Measurements from ENCODE around the gene DNAJC30.
A peak's percentile ranks its signal among the peaks of the same experiment; 100 is the strongest.

Gene DNAJC30

DNA sequence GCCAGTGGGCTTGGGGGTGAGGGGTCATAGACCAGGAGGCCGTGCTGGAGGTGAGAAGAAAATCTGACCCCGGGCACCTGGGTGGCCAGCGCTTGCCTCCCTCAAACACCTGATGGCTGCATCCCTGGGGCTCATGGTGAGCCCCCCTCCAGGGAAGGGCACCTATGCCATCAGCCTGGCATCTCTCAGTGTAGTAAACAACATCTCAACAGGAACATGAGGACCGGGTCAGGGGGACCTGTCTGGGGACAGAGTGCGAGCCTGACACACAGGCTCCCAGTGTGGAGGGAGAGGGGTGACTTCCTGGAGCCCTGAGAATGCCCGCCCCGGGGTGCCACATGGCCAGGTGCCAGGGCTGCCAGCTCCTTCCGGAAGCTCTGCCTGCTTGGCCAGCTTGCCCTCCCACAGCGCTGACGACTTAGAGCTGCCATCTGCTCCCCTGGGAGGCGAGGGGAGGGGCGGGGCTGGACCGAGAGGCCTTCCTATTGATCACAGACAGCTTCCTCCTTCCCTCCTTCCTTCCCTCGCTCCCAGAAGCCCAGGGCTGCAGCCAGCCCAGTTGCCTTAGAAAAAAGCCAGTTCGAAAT is 23.9 kb upstream of the DNAJC30 start:
- no peak for DNase-seq

DNA sequence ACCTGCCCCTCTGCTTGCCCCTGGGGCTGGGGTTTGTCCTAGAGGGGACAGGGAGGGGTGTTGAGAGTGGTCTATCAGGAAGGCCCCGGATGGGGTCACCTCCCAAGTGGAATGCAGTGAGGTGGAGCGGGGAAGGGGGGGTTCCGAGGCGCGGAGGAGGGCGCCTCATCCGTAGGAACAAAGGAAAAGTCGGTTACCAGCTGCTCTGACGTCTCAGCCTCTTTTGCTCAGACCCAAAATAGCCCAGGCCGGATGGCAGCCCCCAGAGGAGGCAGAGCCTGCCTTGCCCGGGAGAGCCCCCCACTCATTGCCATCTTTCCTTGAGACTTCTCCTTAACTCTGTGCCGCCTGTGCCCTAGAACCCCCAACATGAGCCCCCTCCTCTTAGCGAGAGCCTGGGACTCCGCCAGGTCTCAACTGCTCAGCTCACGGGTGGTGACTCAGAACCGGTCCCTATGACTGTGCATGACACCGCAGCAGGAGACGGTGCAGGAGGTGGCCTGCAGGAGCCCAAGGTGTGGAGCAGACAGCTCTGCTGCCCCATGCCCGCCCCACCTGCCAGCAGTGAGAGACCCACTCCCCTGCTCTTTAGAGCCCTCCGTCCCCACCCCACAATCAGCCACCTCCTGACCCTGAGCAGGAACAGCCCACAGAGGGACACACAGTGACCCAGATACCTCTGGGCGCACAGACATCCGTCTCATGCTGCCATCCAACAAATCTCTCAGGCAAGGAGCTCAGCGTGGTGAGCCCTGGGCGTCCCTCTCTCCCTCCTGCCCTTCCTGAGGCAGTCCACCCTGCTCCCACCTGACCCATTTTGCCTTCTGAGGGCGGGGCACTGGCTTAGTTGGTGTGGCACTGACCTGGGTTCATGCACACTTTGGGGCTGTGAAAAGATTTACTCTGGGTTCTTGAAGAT is 23.1 kb upstream of the DNAJC30 start:
- DNase-seq: no peak

DNA sequence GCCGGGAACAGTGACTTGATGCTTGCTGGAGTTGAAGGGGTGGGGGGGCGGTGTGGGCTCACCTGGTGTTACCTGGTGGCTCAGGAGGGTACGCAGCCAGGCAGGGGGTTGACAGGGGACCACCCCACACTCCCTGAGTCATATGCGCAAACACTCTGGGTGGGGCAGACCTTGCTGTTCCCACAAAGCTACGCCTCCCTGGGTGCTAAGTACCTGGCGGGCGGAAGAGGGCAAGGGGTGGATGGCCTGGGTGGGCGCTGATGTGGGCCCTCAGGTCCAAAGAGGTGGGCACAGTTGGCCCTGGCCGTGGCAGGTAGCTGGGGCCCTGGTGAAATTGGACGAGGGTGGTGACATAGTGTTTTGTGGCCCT is 22.3 kb upstream of the DNAJC30 start:
- DNase-seq: no peak

DNA sequence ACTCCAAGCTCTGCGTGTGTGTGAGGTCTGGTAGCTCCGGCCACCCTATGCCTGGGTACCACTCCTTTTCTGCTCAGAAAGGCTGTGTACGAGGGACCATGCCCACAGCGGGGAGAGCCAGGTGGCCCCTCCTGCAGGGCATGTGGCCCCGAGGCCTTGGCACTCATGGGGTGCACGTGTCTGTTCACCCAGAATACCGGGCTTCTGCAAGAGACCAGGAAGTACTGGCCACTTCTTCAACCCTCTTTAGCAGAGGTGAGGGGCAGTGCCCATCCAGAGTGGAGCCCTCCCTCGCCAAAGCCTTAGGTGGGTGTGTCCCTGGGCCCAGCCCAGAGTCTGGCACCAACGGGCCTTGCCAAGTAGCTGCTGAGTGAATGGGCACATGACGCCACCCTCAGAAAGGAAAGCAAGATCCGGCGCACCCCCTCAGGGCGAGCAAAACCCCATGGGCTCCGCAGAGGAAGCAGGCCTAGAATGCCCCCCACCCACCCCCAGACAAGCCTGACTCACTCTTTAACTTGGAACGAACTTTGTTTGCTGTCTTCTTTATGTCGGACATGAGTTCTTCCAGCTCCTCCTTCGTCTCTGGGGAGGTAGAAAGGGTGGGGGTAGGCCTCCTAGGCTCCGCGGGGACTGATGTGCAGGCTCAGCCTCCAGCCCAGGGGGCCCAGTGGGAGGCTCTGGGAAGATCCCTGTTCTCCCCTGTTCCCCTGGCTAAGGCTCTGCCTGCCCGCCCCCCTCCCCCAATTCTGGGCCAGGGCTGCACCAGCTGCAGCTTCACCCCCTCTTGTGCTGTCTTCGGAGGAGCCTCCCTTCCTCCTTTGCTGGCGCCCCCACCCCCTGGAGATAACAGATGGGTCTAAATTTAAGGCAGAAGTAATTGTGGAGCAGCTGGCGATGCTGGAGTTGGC is 21.6 kb upstream of the DNAJC30 start:
- DNase-seq: no peak

DNA sequence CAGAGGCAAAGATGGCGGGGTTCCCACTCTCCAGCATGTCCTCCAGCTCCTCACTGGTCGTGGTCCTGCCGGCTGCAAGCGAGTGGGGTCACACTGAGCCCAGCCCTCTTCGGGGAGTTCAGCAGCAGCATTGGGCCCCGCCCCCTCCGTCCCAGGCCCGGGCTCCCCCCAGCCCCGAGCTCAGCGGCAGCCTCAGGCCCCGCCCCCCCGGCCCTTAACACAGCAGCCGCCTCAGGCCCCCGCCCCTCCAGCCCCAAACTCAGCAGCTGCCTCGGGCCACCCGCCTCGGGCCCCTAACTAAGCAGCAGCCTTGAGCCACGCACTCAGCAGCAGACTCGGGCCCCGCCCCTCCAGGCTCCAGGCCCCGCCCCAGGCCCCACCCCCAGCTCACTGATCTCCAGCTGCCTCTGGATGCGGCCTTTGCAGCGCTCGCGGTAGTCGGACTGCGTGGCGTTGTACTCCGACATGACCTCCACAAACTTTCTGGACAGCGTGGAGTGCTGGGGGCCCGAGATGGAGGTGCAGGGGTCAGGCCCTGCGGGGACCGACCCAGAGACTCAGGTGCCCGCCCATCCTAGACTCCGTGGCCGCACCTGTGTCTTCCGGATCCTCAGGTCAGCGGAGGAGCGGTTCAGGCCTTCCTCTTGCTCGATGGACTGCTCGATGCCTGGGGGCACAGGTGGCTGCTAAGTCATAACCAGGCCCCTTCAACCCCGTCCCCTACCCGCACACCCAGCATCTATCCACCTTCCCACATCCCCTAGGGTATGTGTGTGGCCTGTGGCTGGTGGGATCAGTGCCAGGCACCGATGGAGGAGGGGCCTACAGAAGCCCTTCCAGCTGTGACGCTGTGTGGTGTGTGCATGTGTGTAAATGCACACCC is 20.7 kb upstream of the DNAJC30 start:
- no peak for DNase-seq

DNA sequence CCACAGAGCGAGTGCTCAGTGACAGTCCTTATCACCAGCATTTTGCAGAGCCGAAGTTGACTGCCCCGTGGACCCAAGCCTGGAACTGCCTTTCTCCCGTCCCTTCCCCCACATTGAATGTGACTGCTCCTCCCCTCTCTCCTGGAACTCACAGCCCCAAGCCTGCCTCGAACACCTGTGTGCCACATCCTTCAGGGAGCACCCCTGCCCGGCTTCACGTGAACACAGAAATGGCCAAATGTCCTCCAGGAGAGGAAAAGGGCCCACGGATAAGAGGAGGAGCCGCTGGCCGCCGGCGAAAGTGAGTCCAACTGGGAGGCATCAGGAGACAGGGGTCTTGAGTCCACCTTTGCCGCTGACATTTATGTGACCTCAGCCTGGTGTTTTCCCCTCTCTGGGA is 20.0 kb upstream of the DNAJC30 start:
- no peak for DNase-seq

DNA sequence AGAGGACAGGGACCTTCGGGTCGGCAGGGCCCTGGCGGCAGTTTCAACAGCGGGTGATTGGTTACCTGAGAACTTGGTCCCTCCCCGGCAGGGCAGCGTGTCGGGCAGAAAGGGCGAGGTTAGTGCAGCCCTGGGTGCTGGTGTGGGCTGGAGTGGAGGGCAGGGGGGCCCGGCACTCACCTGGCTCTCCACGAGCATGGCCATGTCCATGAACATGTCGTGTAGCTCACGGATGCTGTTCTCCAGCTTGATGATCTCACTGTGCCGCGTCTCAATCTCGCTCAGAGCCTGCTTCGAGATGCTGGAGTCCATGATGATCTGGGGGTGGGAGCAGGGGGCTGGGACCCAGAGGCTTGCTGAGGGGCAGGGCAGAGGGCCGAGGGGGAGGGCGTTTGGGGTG is 19.4 kb upstream of the DNAJC30 start:
- no peak for DNase-seq

DNA sequence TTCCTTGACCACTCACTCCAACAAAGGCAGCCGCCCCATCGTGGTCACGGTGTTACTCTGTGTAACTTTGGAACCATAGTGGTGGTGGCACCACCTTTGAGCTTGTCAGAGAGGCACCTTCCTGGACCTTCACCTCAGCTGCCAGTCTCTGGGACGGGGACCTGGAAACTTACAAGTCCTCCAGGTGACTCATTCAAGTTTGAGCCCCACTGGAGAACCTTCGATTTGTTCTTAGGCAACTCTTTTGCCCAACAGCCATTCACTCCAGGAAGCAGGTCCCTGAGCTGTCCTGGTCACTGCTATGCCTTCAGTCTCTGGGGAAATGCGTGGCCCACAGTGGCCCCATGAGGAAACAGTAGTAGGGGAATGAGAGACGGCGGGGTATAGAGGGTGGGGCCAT is 19.0 kb upstream of the DNAJC30 start:
- DNase-seq: no peak

DNA sequence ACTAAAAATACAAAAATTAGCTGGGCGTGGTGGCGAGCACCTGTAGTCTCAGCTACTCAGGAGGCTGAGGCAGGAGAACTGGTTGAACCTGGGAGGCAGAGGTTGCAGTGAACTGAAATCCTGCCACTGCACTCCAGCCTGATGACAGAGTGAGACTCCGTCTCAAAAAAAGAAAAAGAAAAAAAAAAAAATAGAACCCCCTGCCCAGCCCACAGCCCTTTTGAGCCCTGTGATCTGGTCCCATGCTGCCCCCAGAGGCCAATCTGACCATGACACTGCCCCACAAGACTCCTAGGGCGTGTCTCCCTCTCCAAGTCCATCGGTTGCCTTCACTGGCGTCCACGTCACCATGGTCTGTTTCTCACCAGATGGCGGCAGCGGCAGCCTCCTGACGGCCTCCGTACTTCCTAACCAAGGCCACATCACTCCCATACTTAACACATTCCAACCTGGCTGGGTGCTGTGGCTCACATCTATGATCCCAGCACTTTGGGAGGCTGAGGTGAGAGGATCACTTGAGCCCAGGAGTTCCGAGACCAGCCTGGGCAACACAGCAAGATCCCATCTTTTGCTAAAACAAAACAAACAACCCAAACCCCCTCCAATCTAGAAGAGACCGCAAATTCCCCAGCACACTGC is 18.2 kb upstream of the DNAJC30 start:
- peak; percentile 33 for DNase-seq

DNA sequence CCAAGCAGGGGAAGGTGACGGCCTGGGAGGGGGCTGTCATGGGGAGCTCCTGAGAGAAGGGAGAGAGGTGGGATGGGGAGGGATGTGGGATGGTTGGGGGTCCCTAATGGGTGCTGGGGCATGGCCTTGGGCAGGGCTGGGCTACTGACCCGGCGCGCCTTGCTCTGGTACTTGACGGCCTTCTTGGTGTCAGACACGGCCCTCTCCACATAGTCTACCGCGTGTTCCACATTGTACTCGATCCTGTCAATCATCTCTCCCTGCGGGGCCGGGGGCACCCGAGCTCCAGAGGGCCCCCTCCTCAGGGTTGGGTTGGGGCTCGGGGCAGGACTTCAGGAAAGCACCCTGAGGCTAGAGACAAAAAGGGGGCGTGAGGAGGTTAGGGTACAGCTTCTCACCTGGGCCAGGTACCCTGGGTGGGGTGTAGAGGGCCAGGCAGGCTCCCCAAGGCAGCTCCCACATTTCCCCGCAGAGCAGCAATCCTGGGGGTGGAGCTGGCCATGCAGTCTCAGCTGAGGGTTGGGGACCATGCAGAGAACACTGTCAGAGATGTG is 17.4 kb upstream of the DNAJC30 start:
- no peak for DNase-seq

DNA sequence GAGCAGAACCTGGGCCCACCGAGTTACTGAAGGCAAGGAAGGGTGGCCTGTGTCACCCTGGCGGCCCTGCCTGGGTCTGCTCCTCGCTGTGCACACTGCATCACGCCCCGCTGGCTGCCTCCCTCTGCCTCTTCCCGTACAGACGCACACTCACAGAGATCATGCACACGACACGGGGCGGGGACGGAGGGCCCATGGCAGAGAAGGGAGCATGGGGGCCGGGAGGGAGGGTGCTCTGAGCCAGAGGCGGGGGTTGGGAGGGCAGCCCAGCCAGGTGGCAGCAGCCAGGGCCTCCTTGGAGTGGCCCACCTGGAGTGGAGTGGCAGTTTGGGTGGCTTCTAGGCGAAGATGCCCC is 16.8 kb upstream of the DNAJC30 start:
- DNase-seq: no peak

DNA sequence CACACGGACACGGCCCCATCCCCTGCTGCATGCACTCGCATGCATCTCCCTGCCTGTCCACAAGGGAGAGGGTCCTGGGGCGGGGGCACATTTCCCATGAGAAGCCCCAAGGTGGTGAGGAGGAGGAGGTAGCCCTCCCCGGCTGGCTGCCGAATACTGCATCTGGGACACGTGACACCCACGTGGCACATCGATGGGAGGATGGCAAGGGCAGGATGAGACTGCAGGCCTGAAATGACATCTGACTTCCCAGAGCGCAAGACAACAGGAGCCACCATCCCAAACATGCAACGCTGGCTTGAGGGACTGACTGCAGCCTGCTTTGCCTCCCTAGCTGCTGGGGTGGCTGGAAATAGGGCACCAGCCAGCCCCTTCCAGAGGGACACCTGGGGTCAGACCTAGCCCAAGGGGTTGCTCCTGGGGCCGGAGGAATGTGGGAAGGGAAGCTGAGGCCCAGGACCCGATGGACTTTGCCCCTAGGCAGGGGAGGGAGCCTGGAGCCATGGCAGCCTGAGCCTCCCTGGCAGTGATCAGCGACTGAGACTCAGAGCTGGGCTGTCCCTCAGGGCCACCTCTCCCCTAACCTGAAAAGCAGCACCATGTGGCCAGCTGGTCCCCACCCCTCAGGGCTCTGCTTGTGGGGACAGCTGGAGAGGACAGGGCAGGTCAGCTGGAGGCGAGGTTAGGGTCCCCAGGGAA is 16.3 kb upstream of the DNAJC30 start:
- DNase-seq: no peak

DNA sequence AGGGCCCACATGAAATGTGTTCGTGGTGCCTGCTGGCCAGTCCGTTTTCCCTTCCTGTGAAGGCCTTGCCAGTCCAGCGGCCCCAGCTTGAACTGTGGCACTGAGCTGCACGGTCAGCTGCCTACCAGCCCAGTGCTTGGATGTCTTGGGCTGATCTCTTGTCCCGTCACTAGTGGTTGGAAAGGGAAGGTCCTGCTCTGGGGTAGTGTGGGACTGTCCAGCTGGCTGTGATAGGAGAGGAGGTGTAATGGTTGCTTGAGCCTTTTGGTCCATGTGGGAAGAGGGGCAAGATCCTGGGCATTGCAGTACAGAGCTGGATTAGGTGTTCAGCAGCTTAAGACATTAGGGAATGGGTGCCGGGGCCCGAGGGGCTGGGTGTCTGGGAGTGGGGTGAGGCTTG is 15.2 kb upstream of the DNAJC30 start:
- DNase-seq: no peak

DNA sequence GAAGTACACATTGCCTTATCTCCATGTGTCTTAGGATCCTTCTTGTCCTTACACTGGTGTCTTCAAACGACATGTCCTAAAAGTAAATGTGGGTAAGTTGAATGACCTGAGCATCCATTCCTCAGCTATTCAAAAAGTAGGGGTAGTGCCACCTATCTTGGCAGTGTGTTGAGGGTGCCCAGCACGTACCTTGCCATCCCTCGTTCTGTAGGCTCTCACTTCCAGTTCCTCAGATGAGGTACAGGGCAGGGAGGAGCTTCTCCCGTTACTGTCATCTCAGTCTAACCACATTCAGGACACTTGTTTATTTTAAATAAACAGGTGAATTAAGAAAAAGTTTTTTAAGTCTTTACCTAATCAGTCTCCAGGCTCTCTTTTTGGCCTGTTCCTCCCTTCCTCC is 13.1 kb upstream of the DNAJC30 start:
- DNase-seq: no peak

DNA sequence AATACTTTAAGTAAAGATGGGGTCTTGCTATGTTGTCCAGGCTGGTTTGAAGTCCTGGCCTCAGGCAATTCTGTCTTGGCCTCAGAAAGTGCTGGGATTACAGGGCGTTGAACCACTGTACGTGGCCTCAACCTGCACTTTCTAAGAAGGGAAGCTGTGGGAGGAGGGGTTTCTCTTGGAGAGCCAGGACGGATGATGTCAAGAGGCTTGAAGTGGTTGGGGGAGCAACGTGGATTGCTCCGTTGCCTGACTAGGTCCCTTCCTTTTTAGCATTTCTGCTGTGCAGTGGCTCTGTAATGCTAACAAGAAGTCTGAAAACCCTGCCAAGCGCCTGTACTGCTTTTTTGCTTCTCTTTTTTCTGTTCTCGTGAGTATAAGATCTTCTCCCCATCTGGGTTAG is 7.4 kb upstream of the DNAJC30 start:
- DNase-seq: no peak

DNA sequence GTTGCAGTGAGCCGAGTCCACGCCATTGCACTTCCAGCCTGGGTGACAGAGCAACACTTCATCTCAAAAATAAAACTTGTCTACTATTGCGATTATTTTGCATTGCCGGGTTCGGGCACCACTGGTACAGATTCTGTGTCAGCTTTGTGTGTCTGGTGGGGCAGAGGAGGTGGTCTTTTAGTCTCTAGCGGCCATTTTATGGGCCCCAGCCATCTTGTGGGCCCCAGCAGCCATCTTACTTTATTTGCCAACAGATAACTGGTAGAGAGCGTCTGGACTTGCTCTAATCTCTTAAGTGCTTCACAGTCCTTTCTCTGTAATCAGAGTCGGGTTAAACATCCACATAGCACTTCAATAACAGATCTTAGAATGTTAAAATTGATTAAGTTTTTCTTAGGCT is 5.0 kb upstream of the DNAJC30 start:
- no peak for DNase-seq

DNA sequence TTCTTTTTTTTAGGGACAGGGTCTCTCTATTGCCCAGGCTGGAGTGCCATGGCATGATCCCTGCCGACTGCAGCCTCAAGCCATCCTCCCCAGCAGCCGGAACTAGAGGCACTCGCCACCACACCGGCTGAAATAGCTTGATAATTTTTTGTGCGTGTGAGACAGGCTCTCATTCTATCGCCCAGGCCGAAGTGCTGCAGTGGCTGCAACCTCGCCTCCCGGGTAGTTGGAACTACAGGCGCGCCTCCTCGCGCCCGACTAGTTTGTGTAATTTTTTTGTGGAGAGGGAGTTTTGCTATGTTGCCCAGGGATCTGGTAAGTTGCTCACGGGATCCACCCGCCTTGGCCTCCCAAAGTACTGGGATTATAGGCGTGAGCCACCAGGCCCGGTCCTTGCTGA is 2.1 kb upstream of the DNAJC30 start:
- no peak for DNase-seq

DNA sequence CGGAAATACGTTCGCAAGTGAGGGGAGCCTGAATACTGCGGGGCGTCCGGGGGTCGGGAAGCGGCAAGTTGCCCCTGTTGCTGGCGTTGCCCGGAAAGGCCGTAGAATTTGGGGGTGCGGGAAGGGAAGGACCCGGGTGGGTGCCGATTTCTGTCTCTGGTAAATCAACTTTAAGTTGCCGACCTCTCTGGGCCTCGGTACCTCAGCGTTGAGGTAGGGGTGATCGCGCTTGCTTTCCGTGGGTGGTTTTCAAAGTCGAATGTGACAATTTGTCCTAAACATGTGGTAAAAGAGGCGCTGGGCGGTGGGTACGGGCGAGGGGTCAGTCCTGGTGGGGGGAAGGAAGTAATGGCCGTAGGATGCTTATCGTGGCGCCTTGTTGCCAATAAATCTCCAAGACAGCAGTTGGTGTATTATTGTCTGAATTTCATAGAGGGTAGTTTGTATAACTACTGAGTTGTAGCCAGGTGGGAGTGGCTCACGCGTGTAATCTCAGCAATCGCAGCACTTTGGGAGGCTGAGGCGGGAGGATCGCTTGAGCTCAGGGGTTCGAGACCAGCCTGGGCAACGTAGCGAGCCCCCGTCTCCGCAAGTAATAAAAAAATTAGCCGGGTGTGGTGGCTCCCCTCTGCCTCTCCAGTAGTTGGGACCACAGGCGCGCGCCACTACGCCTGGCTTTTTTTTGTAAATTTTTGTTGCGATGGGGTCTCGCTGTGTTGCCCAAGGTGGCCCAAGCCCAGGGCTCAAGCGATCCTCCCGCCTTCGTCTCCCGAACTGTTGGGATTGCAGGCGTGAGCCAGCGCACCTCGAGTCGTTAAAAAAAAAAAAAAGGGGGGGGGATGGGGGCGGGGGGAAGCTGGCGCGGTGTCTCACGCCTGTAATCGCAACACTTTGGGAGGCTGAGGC is 788 bp upstream of the DNAJC30 start:
- no peak for DNase-seq

DNA sequence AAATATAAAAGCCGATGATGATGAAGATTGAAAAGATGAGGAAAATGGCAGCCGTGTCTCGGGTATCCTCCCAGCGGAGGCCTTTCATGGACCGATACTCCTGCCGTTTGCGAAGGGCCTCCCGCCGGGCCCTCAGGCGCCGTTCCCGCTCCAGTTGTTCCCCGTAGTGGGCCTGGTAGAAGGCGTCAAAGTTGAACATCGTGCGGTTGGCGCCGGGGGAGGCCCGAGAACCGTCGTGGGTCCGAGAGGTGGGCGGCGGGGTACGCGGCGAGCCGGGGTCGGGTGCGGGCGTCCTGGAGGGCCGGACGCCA is 553 bp downstream of the DNAJC30 start:
- no peak for DNase-seq

DNA sequence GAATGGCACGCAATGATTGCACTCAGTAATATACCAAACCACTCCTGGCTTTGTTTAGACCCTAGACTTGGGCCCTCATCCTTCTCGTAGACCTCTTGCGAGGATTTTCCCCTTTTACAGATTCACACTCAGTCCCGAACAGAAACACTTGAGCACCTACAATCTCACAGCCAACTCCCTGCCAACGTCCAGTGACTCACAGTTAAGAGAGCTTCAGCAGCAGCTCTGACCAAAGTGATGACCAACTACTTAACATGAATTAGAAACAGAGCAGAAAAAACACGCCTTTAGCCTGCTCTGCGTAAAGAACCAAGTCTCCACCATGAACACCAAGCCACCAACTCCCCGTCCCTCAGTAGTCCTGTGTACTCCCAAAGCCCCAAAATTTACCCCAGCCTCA is 2.2 kb downstream of the DNAJC30 start:
- peak; percentile 47 for DNase-seq

Data from EL (cell line).